ENCODE results near the gene SLMAP. TPM values are rescaled to one million over a fixed set of nuclear protein-coding genes. Genes with fewer than 3 reads are reported as not detected.

Gene SLMAP
- total RNA-seq, 1 donor from 2014 or later: 116 TPM

DNA sequence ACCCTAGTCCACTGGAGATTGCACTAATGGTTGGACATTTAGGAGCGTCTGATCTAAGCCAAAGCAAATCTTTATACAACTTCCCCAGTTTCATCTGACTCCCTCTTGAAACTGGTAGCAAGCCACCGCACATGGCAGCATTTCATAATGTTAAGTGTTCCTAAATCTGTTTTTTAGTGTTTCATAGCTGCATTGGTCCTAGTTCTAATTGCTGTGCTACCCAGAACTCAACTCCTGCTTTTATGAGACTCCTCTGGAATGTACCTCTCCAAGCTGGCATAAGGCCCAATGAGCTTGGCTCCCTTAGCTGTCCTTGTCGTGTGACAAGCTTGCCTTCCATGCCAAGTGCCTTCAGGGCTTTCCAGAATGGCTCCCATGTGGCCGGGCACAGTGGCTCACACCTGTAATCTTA is 186.8 kb downstream of the SLMAP start:
- Mint-ChIP-seq H3K27ac (ENCODE audit: unreplicated experiment) (no peak overlapping the region), H3K4me1 (ENCODE audit: low read depth) (peaks cover 45% of the 10 kb centered on the region), H3K4me3 (ENCODE audit: unreplicated experiment) (no peak overlapping the region), H3K27me3 (ENCODE audit: low read depth) (no peaks in the 10 kb centered on the region), H3K36me3 (ENCODE audit: low read depth) (peaks cover 9% of the 10 kb centered on the region), H3K9me3 (ENCODE audit: low read depth) (no peaks in the 10 kb centered on the region)
- TF ChIP-seq, protein P1, sequence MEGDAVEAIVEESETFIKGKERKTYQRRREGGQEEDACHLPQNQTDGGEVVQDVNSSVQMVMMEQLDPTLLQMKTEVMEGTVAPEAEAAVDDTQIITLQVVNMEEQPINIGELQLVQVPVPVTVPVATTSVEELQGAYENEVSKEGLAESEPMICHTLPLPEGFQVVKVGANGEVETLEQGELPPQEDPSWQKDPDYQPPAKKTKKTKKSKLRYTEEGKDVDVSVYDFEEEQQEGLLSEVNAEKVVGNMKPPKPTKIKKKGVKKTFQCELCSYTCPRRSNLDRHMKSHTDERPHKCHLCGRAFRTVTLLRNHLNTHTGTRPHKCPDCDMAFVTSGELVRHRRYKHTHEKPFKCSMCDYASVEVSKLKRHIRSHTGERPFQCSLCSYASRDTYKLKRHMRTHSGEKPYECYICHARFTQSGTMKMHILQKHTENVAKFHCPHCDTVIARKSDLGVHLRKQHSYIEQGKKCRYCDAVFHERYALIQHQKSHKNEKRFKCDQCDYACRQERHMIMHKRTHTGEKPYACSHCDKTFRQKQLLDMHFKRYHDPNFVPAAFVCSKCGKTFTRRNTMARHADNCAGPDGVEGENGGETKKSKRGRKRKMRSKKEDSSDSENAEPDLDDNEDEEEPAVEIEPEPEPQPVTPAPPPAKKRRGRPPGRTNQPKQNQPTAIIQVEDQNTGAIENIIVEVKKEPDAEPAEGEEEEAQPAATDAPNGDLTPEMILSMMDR (IDR thresholded peaks at IDR 0.05): no peak
- no peak for DNase-seq (ENCODE audit: low spot score)

DNA sequence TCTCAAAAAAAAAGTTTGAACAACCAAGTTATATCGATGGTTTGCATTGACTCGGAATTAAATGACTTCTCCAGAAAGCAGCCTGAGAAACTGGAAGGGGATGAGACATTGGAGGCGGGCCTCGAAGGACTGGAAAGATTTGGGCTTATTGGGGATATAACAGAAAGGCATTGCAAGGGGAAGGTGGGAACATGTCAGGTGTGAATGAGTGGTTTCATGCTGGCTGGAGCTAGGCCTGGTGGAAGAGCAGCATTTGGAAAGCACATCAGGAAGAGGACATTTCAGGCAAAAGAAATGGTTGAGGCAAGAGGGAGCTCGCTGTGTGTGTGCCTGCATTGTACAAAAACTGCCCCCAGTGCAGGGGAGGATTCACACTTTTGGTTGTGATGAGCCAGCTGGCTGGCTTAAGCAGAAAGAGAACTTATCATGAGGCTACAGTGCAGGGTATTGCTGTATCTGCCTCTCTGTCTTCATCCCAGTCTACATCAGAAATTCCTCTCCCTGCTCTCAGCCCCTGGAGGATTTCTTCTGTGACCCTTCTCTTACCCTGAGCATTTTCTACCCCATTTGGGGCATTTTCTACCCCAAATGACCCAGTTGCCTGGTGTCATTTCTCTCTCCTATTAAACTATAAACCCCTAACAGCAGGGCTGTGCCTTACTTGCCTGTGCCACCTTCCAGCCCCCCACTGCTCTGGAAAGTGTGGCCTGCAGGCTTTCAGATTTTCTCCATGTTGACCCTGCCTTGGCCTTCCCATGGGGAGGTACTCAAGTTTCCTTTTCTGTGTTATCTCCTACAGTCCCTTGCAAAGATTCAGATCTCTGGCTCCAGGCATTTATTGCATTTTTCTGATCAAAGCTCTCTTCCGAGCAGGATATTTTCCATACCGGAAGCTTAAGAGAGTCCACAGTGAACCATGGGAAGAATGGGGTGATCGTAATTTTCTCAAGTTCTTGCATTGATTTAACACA is 187.7 kb downstream of the SLMAP start:
- no peaks in the 10 kb centered on the region for H3K27me3 Mint-ChIP-seq (ENCODE audit: low read depth)
- TF ChIP-seq, protein P1 (IDR thresholded peaks at IDR 0.05): no peak
- peaks cover 54% of the 10 kb centered on the region for H3K4me1 Mint-ChIP-seq (ENCODE audit: low read depth)
- H3K9me3 Mint-ChIP-seq (ENCODE audit: low read depth): no peaks in the 10 kb centered on the region
- no peak for DNase-seq (ENCODE audit: low spot score)
- no peak overlapping the region for H3K4me3 Mint-ChIP-seq (ENCODE audit: unreplicated experiment)
- H3K36me3 Mint-ChIP-seq (ENCODE audit: low read depth): peaks cover 9% of the 10 kb centered on the region
- peak overlapping the region; percentile 64 for H3K27ac Mint-ChIP-seq (ENCODE audit: unreplicated experiment)

DNA sequence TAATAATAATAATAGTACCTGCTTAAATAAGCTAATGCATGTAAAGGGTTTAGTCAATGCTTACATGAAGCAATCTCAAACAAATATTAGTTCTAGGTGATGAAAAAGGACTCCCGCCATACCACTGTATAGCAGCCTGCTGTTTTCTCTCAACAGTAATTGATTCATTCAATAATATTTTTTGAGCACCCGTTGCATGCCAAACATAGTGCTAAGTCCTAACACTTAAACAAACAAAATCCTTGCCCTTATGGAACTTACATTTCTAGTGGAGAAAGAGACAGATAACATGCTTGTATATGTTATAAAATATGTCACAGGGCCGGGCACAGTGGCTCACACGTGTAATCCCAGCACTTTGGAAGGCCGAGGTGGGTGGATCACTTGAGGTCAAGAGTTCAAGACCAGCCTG is 190.9 kb downstream of the SLMAP start:
- Mint-ChIP-seq H3K9me3 (ENCODE audit: low read depth) (no peaks in the 10 kb centered on the region), H3K4me1 (ENCODE audit: low read depth) (peaks cover 77% of the 10 kb centered on the region), H3K27me3 (ENCODE audit: low read depth) (no peaks in the 10 kb centered on the region), H3K4me3 (ENCODE audit: unreplicated experiment) (no peak overlapping the region), H3K27ac (ENCODE audit: unreplicated experiment) (no peak overlapping the region), H3K36me3 (ENCODE audit: low read depth) (no peaks in the 10 kb centered on the region)
- DNase-seq (ENCODE audit: low spot score): no peak
- TF ChIP-seq, protein P1 (IDR thresholded peaks at IDR 0.05): no peak

DNA sequence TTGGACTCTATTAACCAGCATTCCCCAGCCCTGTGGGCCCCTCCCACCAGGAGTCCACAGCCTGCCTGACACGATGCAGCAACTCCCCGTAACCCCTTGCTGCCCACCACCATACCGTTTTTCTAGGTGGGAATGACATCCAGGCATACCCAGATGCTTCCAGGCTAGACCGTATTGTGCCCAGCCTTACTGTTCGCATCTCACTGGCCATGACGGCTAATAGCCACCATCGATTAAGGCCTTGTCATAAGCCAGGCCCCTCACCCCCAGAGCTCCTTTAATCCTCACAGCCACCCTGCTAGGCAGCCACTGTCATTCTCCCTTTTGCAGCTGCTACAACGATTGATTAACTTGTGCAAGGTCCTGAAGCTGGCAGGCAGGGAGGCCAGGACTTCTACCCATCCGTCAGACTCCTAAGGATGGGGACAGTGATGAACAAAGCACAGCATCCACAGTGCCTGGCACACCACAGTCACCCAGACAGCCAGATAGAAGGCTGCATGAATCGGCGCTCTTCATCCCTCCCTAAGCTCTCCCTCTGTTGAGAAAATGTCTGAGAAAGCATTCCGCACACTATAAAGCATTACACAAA is 192.1 kb downstream of the SLMAP start:
- Mint-ChIP-seq H3K27me3 (ENCODE audit: low read depth) (no peaks in the 10 kb centered on the region), H3K9me3 (ENCODE audit: low read depth) (no peaks in the 10 kb centered on the region), H3K36me3 (ENCODE audit: low read depth) (no peaks in the 10 kb centered on the region), H3K4me3 (ENCODE audit: unreplicated experiment) (no peak overlapping the region), H3K27ac (ENCODE audit: unreplicated experiment) (peak overlapping the region; percentile 56), H3K4me1 (ENCODE audit: low read depth) (peaks cover 73% of the 10 kb centered on the region)
- TF ChIP-seq, protein P1 (IDR thresholded peaks at IDR 0.05): no peak
- DNase-seq (ENCODE audit: low spot score): no peak

DNA sequence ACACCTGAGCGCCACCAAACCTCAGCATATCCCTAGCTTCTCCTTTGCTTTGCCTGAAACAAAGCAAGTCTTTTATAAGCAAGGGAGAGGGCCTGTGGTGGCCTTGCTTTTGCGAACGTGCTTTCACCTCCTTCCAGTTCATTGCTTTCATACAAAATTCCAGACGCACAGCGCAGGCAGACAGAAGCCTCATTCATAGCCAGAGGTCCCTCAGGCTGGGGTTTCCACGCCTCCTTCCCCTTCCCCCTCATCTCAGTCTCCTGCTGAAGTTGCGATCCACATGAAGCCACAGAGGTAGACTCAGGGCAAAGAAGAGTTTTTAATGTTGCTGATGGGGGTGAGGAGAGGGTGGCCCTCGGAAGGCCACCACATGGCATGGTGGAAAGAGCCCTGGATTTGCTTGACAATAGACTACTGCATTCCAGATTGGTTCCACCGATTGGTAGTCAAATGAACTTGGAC is 192.7 kb downstream of the SLMAP start:
- H3K27me3 Mint-ChIP-seq (ENCODE audit: low read depth): no peaks in the 10 kb centered on the region
- no peaks in the 10 kb centered on the region for H3K9me3 Mint-ChIP-seq (ENCODE audit: low read depth)
- H3K27ac Mint-ChIP-seq (ENCODE audit: unreplicated experiment): peak overlapping the region; percentile 39
- TF ChIP-seq, protein P1 (IDR thresholded peaks at IDR 0.05): no peak
- no peak overlapping the region for H3K4me3 Mint-ChIP-seq (ENCODE audit: unreplicated experiment)
- H3K4me1 Mint-ChIP-seq (ENCODE audit: low read depth): peaks cover 68% of the 10 kb centered on the region
- no peaks in the 10 kb centered on the region for H3K36me3 Mint-ChIP-seq (ENCODE audit: low read depth)
- DNase-seq (ENCODE audit: low spot score): no peak

Data from chondrocyte (in vitro differentiated cells).